Trophoblast cell (in vitro differentiated cells and primary cell): Measurements from ENCODE around the gene MAP2K3.
"Not testable (repeated sequence)": the region's sequence is repeated elsewhere in the genome, so short reads cannot be mapped to it uniquely, and the experiment has no call there.

ENCODE experiments used
- DNase-seq, 2 donors: peaks; one replicate each; pipeline ENCODE4 v3.0.0-alpha.2; 2016
- H2AFZ ChIP-seq: 2 replicates; pipeline ENCODE4 v1.6.1; 2013; ENCODE audit warnings: low read length, moderate library complexity, mild to moderate bottlenecking; ENCODE audit not compliant: insufficient read depth, poor library complexity
- H2AK5ac ChIP-seq: 2 replicates; pipeline ENCODE4 v1.6.1; 2013; ENCODE audit warnings: mild to moderate bottlenecking, low read length
- H2BK120ac ChIP-seq: 2 replicates; pipeline ENCODE4 v1.6.1; 2013; ENCODE audit warnings: low read length, mild to moderate bottlenecking, moderate library complexity; ENCODE audit not compliant: insufficient read depth, poor library complexity
- H2BK12ac ChIP-seq: 2 replicates; pipeline ENCODE4 v1.6.1; 2013; ENCODE audit warnings: mild to moderate bottlenecking, low read length, moderate library complexity
- H2BK5ac ChIP-seq: 2 replicates; pipeline ENCODE4 v1.6.1; 2013; ENCODE audit warnings: low read length, low read depth, moderate library complexity, mild to moderate bottlenecking; ENCODE audit not compliant: poor library complexity
- H3K14ac ChIP-seq: 2 replicates; pipeline ENCODE4 v1.6.1; 2013; ENCODE audit warnings: mild to moderate bottlenecking, low read length
- H3K18ac ChIP-seq: 2 replicates; pipeline ENCODE4 v1.6.1; 2013; ENCODE audit warnings: mild to moderate bottlenecking, low read length
- H3K23ac ChIP-seq: 2 replicates; pipeline ENCODE4 v1.6.1; 2013; ENCODE audit warnings: low read length
- H3K27ac ChIP-seq: 2 replicates; pipeline ENCODE4 v1.5.1; 2013; ENCODE audit warnings: low read depth, mild to moderate bottlenecking, inconsistent platforms, low read length, moderate library complexity
- H3K27me3 ChIP-seq: 2 replicates; pipeline ENCODE4 v1.6.1; 2013; ENCODE audit warnings: inconsistent platforms, mild to moderate bottlenecking, low read length, moderate library complexity; ENCODE audit not compliant: insufficient read depth
- H3K36me3 ChIP-seq, 2 experiments: 1 replicate in 1 of 2; 2 replicates in 1 of 2; pipeline ENCODE4 v1.6.1; 2013; ENCODE audit warnings: low read length in 2 of 2, mild to moderate bottlenecking in 2 of 2, moderate library complexity in 1 of 2; ENCODE audit not compliant: insufficient read depth in 2 of 2, control insufficient read depth in 1 of 2
- H3K4ac ChIP-seq: 2 replicates; pipeline ENCODE4 v1.6.1; 2013; ENCODE audit warnings: low read depth, mild to moderate bottlenecking, low read length, moderate library complexity
- H3K4me1 ChIP-seq, 2 experiments: 1 replicate in 1 of 2; 2 replicates in 1 of 2; pipeline ENCODE4 v1.6.1; 2013; ENCODE audit warnings: low read length in 2 of 2, mild to moderate bottlenecking in 2 of 2, moderate library complexity in 1 of 2; ENCODE audit not compliant: insufficient read depth in 2 of 2, control insufficient read depth in 1 of 2
- H3K4me2 ChIP-seq: 2 replicates; pipeline ENCODE4 v1.6.1; 2013; ENCODE audit warnings: inconsistent platforms, mild to moderate bottlenecking, low read length, moderate library complexity
- H3K4me3 ChIP-seq: 2 replicates; pipeline ENCODE4 v1.5.1; 2013; ENCODE audit warnings: mild to moderate bottlenecking, low read depth, low read length, inconsistent platforms
- H3K79me1 ChIP-seq: one replicate; pipeline ENCODE4 v1.6.1; 2013; ENCODE audit warnings: low read length
- H3K79me2 ChIP-seq: 2 replicates; pipeline ENCODE4 v1.6.1; 2013; ENCODE audit warnings: low read length, mild to moderate bottlenecking; ENCODE audit not compliant: control insufficient read depth, insufficient read depth, poor library complexity
- H3K9ac ChIP-seq: 2 replicates; pipeline ENCODE4 v1.6.1; 2013; ENCODE audit warnings: mild to moderate bottlenecking, low read length
- H3K9me3 ChIP-seq: 2 replicates; pipeline ENCODE4 v1.6.1; 2013; ENCODE audit warnings: low read depth, mild to moderate bottlenecking, control low read depth, inconsistent platforms, low read length; ENCODE audit not compliant: insufficient read depth
- H4K12ac ChIP-seq: 2 replicates; pipeline ENCODE4 v1.6.1; 2013; ENCODE audit warnings: low read depth, mild to moderate bottlenecking, low read length, moderate library complexity
- H4K8ac ChIP-seq: 2 replicates; pipeline ENCODE4 v1.6.1; 2013; ENCODE audit warnings: low read depth, mild to moderate bottlenecking, low read length, moderate library complexity
- H4K91ac ChIP-seq: one replicate; pipeline ENCODE4 v1.6.1; 2013; ENCODE audit warnings: low read depth, mild to moderate bottlenecking, low read length, moderate library complexity
- WGBS: extraction: QIAGEN DNeasy Blood & Tissue Kit; methylation state at CpG from one replicate; pipeline ENCODE4 v1.1.7; 2013; ENCODE audit warnings: missing lambda C conversion rate; ENCODE audit not compliant: insufficient read length, insufficient coverage; ENCODE audit errors: extremely low coverage; 5-methylcytosine and 5-hydroxymethylcytosine counted together

MAP2K3 gene

DNA sequence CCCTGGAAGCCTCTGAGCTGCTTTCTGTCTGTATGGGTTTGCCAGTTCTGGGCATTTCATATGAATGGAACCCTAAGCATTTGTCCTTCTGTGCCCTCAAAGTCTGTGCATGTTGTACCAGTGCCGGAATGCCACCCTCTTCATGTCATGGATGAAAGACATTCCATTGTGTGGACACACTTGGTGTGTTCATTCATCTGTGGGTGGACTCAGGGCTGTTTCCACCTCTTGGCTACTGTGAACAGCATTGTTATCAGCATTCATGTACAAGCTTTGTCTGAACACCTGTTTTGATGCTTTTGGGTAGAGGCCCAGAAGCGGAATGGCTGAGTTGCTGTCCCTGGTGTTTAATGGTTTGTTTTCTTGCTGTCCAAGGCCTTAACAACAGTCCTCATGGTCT, 61.6 kb downstream of the MAP2K3 start:
- not testable (repeated sequence) for H3K36me3 ChIP-seq, H3K9me3 ChIP-seq, H3K18ac ChIP-seq, H4K12ac ChIP-seq, H3K4ac ChIP-seq, H4K91ac ChIP-seq, H3K27ac ChIP-seq, H3K27me3 ChIP-seq, H3K79me2 ChIP-seq, H4K8ac ChIP-seq, H2BK120ac ChIP-seq, H2BK12ac ChIP-seq, H3K23ac ChIP-seq, H2AFZ ChIP-seq, H3K14ac ChIP-seq, DNase-seq, H3K9ac ChIP-seq, H2AK5ac ChIP-seq, H2BK5ac ChIP-seq, H3K79me1 ChIP-seq, H3K4me3 ChIP-seq, H3K4me2 ChIP-seq, H3K4me1 ChIP-seq
- no CpG with 5 or more reads among the region's 2 CpGs for WGBS

- not testable (repeated sequence) for H3K27ac ChIP-seq, H3K14ac ChIP-seq, H4K91ac ChIP-seq, H2AFZ ChIP-seq, H3K4me1 ChIP-seq, H4K12ac ChIP-seq, H2BK12ac ChIP-seq, H3K36me3 ChIP-seq, H2BK5ac ChIP-seq, H3K4ac ChIP-seq, H3K79me1 ChIP-seq, DNase-seq, H2BK120ac ChIP-seq, H3K4me2 ChIP-seq, H3K4me3 ChIP-seq, H4K8ac ChIP-seq, H3K79me2 ChIP-seq, H3K27me3 ChIP-seq, H3K9ac ChIP-seq, H3K18ac ChIP-seq, H2AK5ac ChIP-seq, H3K23ac ChIP-seq, H3K9me3 ChIP-seq
- no CpG with 5 or more reads among the region's 10 CpGs for WGBS
Observed at GRCh38 chr17:21346651-21347250, 62.2 kb downstream of the MAP2K3 start.

GRCh38 chr17:21347660-21348059, 63.1 kb downstream of the MAP2K3 start:
- not testable (repeated sequence) for H2AK5ac ChIP-seq, H3K18ac ChIP-seq, H3K27ac ChIP-seq, H3K4me1 ChIP-seq, DNase-seq, H3K9me3 ChIP-seq, H3K27me3 ChIP-seq, H2AFZ ChIP-seq, H4K12ac ChIP-seq, H2BK120ac ChIP-seq, H3K4ac ChIP-seq, H3K23ac ChIP-seq, H4K8ac ChIP-seq, H3K14ac ChIP-seq, H3K36me3 ChIP-seq, H2BK12ac ChIP-seq, H3K79me1 ChIP-seq, H3K79me2 ChIP-seq, H2BK5ac ChIP-seq, H3K9ac ChIP-seq, H3K4me3 ChIP-seq, H3K4me2 ChIP-seq, H4K91ac ChIP-seq
- WGBS = no CpG with 5 or more reads among the region's 6 CpGs

DNA sequence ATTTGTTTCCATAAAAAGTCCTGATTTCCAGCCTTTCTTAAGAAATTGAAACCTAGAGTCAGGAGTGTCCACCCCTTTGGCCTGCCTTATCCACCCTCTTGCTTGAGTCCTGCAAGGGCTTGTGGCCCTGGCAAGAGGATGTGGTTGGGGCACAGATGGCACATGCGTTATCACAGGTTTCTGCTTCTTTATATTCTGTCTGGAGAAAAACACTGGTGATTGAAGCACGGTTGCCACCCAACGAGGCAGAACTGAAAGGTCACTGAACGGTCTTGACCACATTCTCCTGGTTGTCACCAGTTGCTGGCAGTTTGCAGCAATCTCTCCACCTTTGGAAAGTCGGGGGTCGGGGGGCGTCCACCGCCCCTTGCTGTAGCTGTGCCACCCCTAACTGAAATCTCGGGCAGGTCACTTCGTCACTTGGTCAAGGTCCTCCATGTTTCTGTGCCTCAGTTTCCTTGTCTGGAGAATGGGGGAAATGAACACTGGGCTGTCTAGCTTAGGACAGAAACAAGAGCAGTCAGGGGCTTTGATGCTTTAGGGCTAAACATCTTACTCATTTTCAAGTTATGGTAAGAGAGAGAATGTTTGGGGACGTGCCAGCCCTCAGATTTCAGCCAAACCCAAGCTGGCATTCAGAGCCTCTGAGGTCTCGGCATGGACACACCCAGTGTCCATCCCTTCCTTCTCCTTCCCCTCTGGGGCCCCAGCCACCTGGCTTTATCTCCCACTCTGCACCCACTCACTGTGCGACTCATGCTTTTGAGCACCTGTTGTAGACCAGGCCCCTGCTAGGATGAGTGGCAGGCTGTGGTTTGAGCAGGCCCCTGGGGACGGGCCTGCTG, 63.8 kb downstream of the MAP2K3 start:
- not testable (repeated sequence) for H3K4me2 ChIP-seq

More for the DNA sequence above, 63.8 kb downstream of the MAP2K3 start:
- not testable (repeated sequence) for H3K79me1 ChIP-seq, H3K23ac ChIP-seq, H3K4me1 ChIP-seq, H3K9ac ChIP-seq, H2BK120ac ChIP-seq, H2BK5ac ChIP-seq, H3K9me3 ChIP-seq, H3K14ac ChIP-seq, H4K91ac ChIP-seq, H3K27ac ChIP-seq, H3K79me2 ChIP-seq, H4K8ac ChIP-seq, H2AFZ ChIP-seq, H2AK5ac ChIP-seq, H3K36me3 ChIP-seq, H3K4ac ChIP-seq, DNase-seq, H4K12ac ChIP-seq, H3K4me3 ChIP-seq, H3K18ac ChIP-seq, H2BK12ac ChIP-seq, H3K27me3 ChIP-seq
- WGBS = no CpG with 5 or more reads among the region's 14 CpGs
